GM23338 (cell line): Measurements from ENCODE around the gene TPI1. TPM values are rescaled to one million over a fixed set of nuclear protein-coding genes. Genes with fewer than 3 reads are reported as not detected.

Experiments used
- ATAC-seq: fragments of 200-7000 bp; cut with Tn5 transposase; 3 replicates; pipeline ENCODE4 v1.9.1; 2020
- DNase-seq: peaks from one replicate; pipeline ENCODE4 v3.0.0-alpha.2; 2015; ENCODE audit warnings: low spot score
- H2AFZ ChIP-seq: fragments of 200-600 bp; sonication (generic); 2 replicates; pipeline ENCODE4 v1.8.0; 2016; ENCODE audit warnings: antibody characterized with exemption, mild to moderate bottlenecking, moderate library complexity
- H3F3A ChIP-seq: fragments of 200-600 bp; sonication (generic); replicated peaks from 2 replicates; pipeline ENCODE4 v1.8.0; 2017; ENCODE audit warnings: antibody characterized with exemption, mixed run types, low read depth
- H3K27ac ChIP-seq: fragments of 200-600 bp; sonication (generic); 2 replicates; pipeline ENCODE4 v1.6.1; 2016; ENCODE audit warnings: low read depth
- H3K27me3 ChIP-seq: fragments of 200-600 bp; sonication (generic); 2 replicates; pipeline ENCODE4 v1.8.0; 2016; ENCODE audit warnings: mild to moderate bottlenecking, mixed run types, moderate library complexity; ENCODE audit not compliant: insufficient read depth
- H3K36me3 ChIP-seq: fragments of 200-600 bp; sonication (generic); 2 replicates; pipeline ENCODE4 v1.8.0; 2016; ENCODE audit warnings: mild to moderate bottlenecking; ENCODE audit not compliant: insufficient read depth
- H3K4me1 ChIP-seq: fragments of 200-600 bp; sonication (generic); 2 replicates; pipeline ENCODE4 v1.8.0; 2016; ENCODE audit warnings: mild to moderate bottlenecking, moderate library complexity; ENCODE audit not compliant: insufficient read depth
- H3K4me2 ChIP-seq: fragments of 200-600 bp; sonication (generic); 2 replicates; pipeline ENCODE4 v1.7.1; 2017; ENCODE audit warnings: mixed run types
- H3K4me3 ChIP-seq: fragments of 200-600 bp; sonication (generic); 2 replicates; pipeline ENCODE4 v1.6.1; 2016; ENCODE audit warnings: mixed run types
- H3K79me2 ChIP-seq: fragments of 200-600 bp; sonication (generic); replicated peaks from 2 replicates; pipeline ENCODE4 v1.8.0; 2017; ENCODE audit warnings: mild to moderate bottlenecking; ENCODE audit not compliant: insufficient read depth
- H3K9me2 ChIP-seq: fragments of 200-600 bp; sonication (generic); 2 replicates; pipeline ENCODE4 v1.8.0; 2017; ENCODE audit not compliant: insufficient read depth
- H4K20me1 ChIP-seq: fragments of 200-600 bp; sonication (generic); replicated peaks from 2 replicates; pipeline ENCODE4 v1.8.0; 2017; ENCODE audit warnings: mild to moderate bottlenecking; ENCODE audit not compliant: insufficient read depth
- H3K27ac Mint-ChIP-seq: 2 replicates; pipeline ENCODE4 v1.8.0; 2020; ENCODE audit warnings: inconsistent platforms, mild to moderate bottlenecking, moderate library complexity, mixed read lengths
- H3K27me3 Mint-ChIP-seq: 3 replicates; pipeline ENCODE4 v1.8.0; 2022; ENCODE audit warnings: low read depth, mild to moderate bottlenecking, moderate library complexity, mixed read lengths, inconsistent platforms; ENCODE audit not compliant: insufficient read depth, poor library complexity
- H3K36me3 Mint-ChIP-seq: 3 replicates; pipeline ENCODE4 v1.8.0; 2021; ENCODE audit warnings: low read depth, mild to moderate bottlenecking, inconsistent platforms, moderate library complexity, mixed read lengths
- H3K4me1 Mint-ChIP-seq: 3 replicates; pipeline ENCODE4 v1.8.0; 2020; ENCODE audit warnings: mild to moderate bottlenecking, inconsistent platforms, mixed read lengths
- H3K4me3 Mint-ChIP-seq: 3 replicates; pipeline ENCODE4 v1.8.0; 2021; ENCODE audit warnings: moderate library complexity, mild to moderate bottlenecking, inconsistent platforms, mixed read lengths
- H3K9me3 Mint-ChIP-seq: 3 replicates; pipeline ENCODE4 v1.8.0; 2020; ENCODE audit warnings: moderate library complexity, mild to moderate bottlenecking, inconsistent platforms, mixed read lengths
- CREB1 ChIP-seq: fragments of 250-450 bp; sonication (Bioruptor Pico); IDR thresholded peaks from 2 replicates; pipeline ENCODE4 v1.5.0; 2020; ENCODE audit warnings: low read depth, mild to moderate bottlenecking, moderate library complexity
- CTCF ChIP-seq, 2 experiments: fragments of 200-600 bp in 1 of 2; sonication (generic) in 1 of 2; conservative IDR thresholded peaks; 2 replicates each; pipeline versions ENCODE4 v1.5.1 to v1.6.1; 2016 to 2017; ENCODE audit warnings: antibody characterized with exemption in 2 of 2, low read depth in 2 of 2, mild to moderate bottlenecking in 2 of 2, moderate library complexity in 1 of 2
- ETS1 ChIP-seq: IDR thresholded peaks from 2 replicates; pipeline ENCODE4 v1.6.1; 2016; ENCODE audit warnings: antibody characterized with exemption
- EZH2 ChIP-seq: fragments of 200-600 bp; sonication (generic); IDR thresholded peaks from one replicate; pipeline ENCODE4 v1.8.0; 2017; ENCODE audit warnings: antibody characterized with exemption, mild to moderate bottlenecking, low read depth; ENCODE audit not compliant: unreplicated experiment
- EZH2phosphoT487 ChIP-seq: fragments of 200-600 bp; sonication (generic); IDR thresholded peaks from one replicate; pipeline ENCODE4 v1.8.1; 2018; ENCODE audit warnings: antibody characterized with exemption; ENCODE audit not compliant: unreplicated experiment
- JUNB ChIP-seq: IDR thresholded peaks from one replicate; pipeline ENCODE4 v1.6.1; 2016; ENCODE audit warnings: antibody characterized with exemption; ENCODE audit not compliant: unreplicated experiment
- NANOG ChIP-seq: IDR thresholded peaks from 2 replicates; pipeline ENCODE4 v1.6.1; 2016; ENCODE audit warnings: antibody characterized with exemption, borderline replicate concordance
- POLR2AphosphoS5 ChIP-seq: IDR thresholded peaks from 2 replicates; pipeline ENCODE4 v1.6.1; 2016; ENCODE audit warnings: antibody characterized with exemption, low read depth
- REST ChIP-seq: IDR thresholded peaks from one replicate; pipeline ENCODE4 v1.6.1; 2018; ENCODE audit warnings: antibody characterized with exemption; ENCODE audit not compliant: unreplicated experiment
- STAT1 ChIP-seq: IDR thresholded peaks from one replicate; pipeline ENCODE4 v1.6.1; 2016; ENCODE audit warnings: antibody characterized with exemption; ENCODE audit not compliant: unreplicated experiment
- ZNF114 ChIP-seq: fragments of 250-450 bp; sonication (Bioruptor Pico); IDR thresholded peaks from 2 replicates; pipeline ENCODE4 v1.5.0; 2020; ENCODE audit warnings: mild to moderate bottlenecking, moderate library complexity
- ZNF331 ChIP-seq: fragments of 250-450 bp; sonication (Bioruptor Pico); IDR thresholded peaks from 2 replicates; pipeline ENCODE4 v1.5.0; 2020; ENCODE audit warnings: low read depth, mild to moderate bottlenecking, moderate library complexity
- ZNF462 ChIP-seq: fragments of 250-450 bp; sonication (Bioruptor Pico); IDR thresholded peaks from 2 replicates; pipeline ENCODE4 v1.5.0; 2020; ENCODE audit warnings: mild to moderate bottlenecking, moderate library complexity
- polyA plus RNA-seq: library from polyadenylated mRNA; unstranded; fragments of >200 nt; fragmentation: Nextera tagmentation; extraction: Ambion mirVana; gene quantifications from 2 replicates; pipeline ENCODE4 v1.2.1, GENCODE V29; 2016
- total RNA-seq: library from RNA; depleted of rRNA; stranded (reverse); fragments of >200 nt; shearing (Covaris generic); gene quantifications from 2 replicates; pipeline ENCODE4 v1.2.3, GENCODE V29; 2014

TPI1 gene
- total and polyA plus RNA-seq, 2 experiments from 2014 or later = 737 to 822 TPM

GRCh38 chr12:6821591-6822425 lies 45.5 kb upstream of the TPI1 start, which contains the start of gene GPR162:
TSS of gene GPR162 (plus strand) at chr12:6821821. CDS start at chr12:6823899, 2,078 bp downstream.
- peaks cover 7% of the 10 kb centered on the region; the same call in 2 of the 3 replicates for H3K36me3 Mint-ChIP-seq
- peak within 1 kb of the TSS; percentile 76 for H3K4me3 ChIP-seq
- no peaks in the 10 kb centered on the region for H4K20me1 ChIP-seq
- peaks cover 31% of the 10 kb centered on the region for H3K27me3 Mint-ChIP-seq
- peaks cover 55% of the 10 kb centered on the region for H3K27me3 ChIP-seq
- no peaks in the 10 kb centered on the region for H3K9me3 Mint-ChIP-seq
- H3F3A ChIP-seq = peaks cover 17% of the 10 kb centered on the region
- no peaks in the 10 kb centered on the region for H3K9me2 ChIP-seq
- H3K79me2 ChIP-seq = no peaks in the 10 kb centered on the region
- H3K4me2 ChIP-seq = peak within 1 kb of the TSS; percentile 94
- peak within 1 kb of the TSS; percentile 77 for H3K27ac Mint-ChIP-seq
- ATAC-seq (peak; percentile 52), DNase-seq (peak; percentile 93)
- H3K4me1 ChIP-seq = peaks cover 53% of the 10 kb centered on the region
- H3K36me3 ChIP-seq = no peaks in the 10 kb centered on the region
- TF ChIP-seq JUNB (no peak), REST (no peak), EZH2phosphoT487 (no peak), ZNF331 (CRISPR knock-in tag) (no peak), ZNF114 (CRISPR knock-in tag) (no peak), ETS1 (no peak), CREB1 (CRISPR knock-in tag) (no peak), STAT1 (no peak), NANOG (no peak), POLR2AphosphoS5 (no peak), ZNF462 (no peak), CTCF (conservative IDR thresholded peaks at IDR 0.05; ENCODE audit: low read depth in 2 of 2) (no peak), EZH2 (no peak)
- peaks cover 72% of the 10 kb centered on the region for H3K4me1 Mint-ChIP-seq
- no peak within 1 kb of the TSS for H3K27ac ChIP-seq
- H2AFZ ChIP-seq = peak within 1 kb of the TSS; percentile 76; the same call in 1 of the 2 replicates
- H3K4me3 Mint-ChIP-seq = peak within 1 kb of the TSS; percentile 81
